H1 (cell line): ENCODE measurements around the gene FIS1. TPM values are rescaled to one million over a fixed set of nuclear protein-coding genes. Genes with fewer than 3 reads are reported as not detected.

Experiments
- CTCF ChIA-PET: fragments of 300-600 bp; sonication (Branson Sonifier 250); formaldehyde crosslinking; loops from one replicate; lab custom pipeline; 2021; ENCODE audit not compliant: partially characterized antibody; lab: Charles Lee
- POLR2A ChIA-PET: fragments of 300-600 bp; sonication (Branson Sonifier 250); formaldehyde crosslinking; loops from one replicate; lab custom pipeline; 2021; ENCODE audit warnings: inconsistent platforms; ENCODE audit not compliant: partially characterized antibody; lab: Charles Lee
- DNase-seq, 2 experiments: peaks; one replicate each; pipeline versions ENCODE4 v3.0.0 to v3.0.0-alpha.2; 2010 to 2022; ENCODE audit warnings: low spot score in 2 of 2, low read depth in 1 of 2, mixed read lengths in 1 of 2
- FAIRE-seq: peaks from 2 replicates; lab custom pipeline; 2011; peaks lifted over from hg19 to GRCh38; lab: Jason Lieb, UNC
- H2AFZ ChIP-seq: 2 replicates; pipeline ENCODE4 v1.8.1; 2012; ENCODE audit warnings: low read length, inconsistent platforms
- H2AK5ac ChIP-seq: 2 replicates; pipeline ENCODE4 v1.6.1; 2013; ENCODE audit warnings: low read depth, low read length
- H2BK120ac ChIP-seq: replicated peaks from 2 replicates; pipeline ENCODE3; 2013; ENCODE audit warnings: low read depth, low read length, inconsistent platforms
- H2BK12ac ChIP-seq: 2 replicates; pipeline ENCODE4 v1.6.1; 2013; ENCODE audit warnings: low read depth, low read length
- H2BK15ac ChIP-seq: 2 replicates; pipeline ENCODE4 v1.6.1; 2013; ENCODE audit warnings: low read length
- H2BK20ac ChIP-seq: 2 replicates; pipeline ENCODE4 v1.6.1; 2013; ENCODE audit warnings: low read length
- H2BK5ac ChIP-seq: 2 replicates; pipeline ENCODE4 v1.6.1; 2013; ENCODE audit warnings: low read depth, low read length
- H3K14ac ChIP-seq: 2 replicates; pipeline ENCODE4 v1.6.1; 2013; ENCODE audit warnings: inconsistent platforms; ENCODE audit not compliant: insufficient read length
- H3K18ac ChIP-seq: 2 replicates; pipeline ENCODE4 v1.6.1; 2013; ENCODE audit warnings: low read length; ENCODE audit errors: extremely low read depth
- H3K23ac ChIP-seq: 2 replicates; pipeline ENCODE4 v1.6.1; 2013; ENCODE audit warnings: inconsistent platforms; ENCODE audit not compliant: insufficient read length
- H3K23me2 ChIP-seq: 2 replicates; pipeline ENCODE4 v1.6.1; 2013; ENCODE audit warnings: low read depth, low read length
- H3K27ac ChIP-seq: 2 replicates; pipeline ENCODE4 v1.6.1; 2011; ENCODE audit warnings: low read depth, low read length, inconsistent platforms
- H3K27me3 ChIP-seq, 4 experiments: replicated peaks in 1 of 4; 1 replicate in 1 of 4; 2 replicates in 3 of 4; pipeline versions ENCODE4 v1.6.1 to v1.8.1; 2011 to 2013; ENCODE audit warnings: low read length in 3 of 4, mild to moderate bottlenecking in 3 of 4, inconsistent platforms in 2 of 4, mixed read lengths in 2 of 4, moderate library complexity in 1 of 4; ENCODE audit not compliant: control insufficient read depth in 3 of 4, insufficient read depth in 3 of 4; ENCODE audit errors: extremely low read depth in 1 of 4
- H3K36me3 ChIP-seq, 4 experiments: 2 replicates each; pipeline versions ENCODE4 v1.6.1 to v1.8.1; 2011 to 2013; ENCODE audit warnings: mild to moderate bottlenecking in 4 of 4, low read length in 3 of 4, moderate library complexity in 2 of 4, control low read depth in 1 of 4, inconsistent platforms in 1 of 4; ENCODE audit not compliant: insufficient read depth in 4 of 4, control insufficient read depth in 2 of 4
- H3K4ac ChIP-seq: replicated peaks from 2 replicates; pipeline ENCODE3; 2013; ENCODE audit warnings: low read length, low read depth, mixed read lengths, inconsistent platforms; ENCODE audit not compliant: insufficient read length
- H3K4me1 ChIP-seq, 4 experiments: replicated peaks in 1 of 4; 1 replicate in 1 of 4; 2 replicates in 3 of 4; pipeline versions ENCODE4 v1.6.1 to v1.8.1; 2011 to 2013; ENCODE audit warnings: low read length in 3 of 4, inconsistent platforms in 2 of 4, mixed read lengths in 1 of 4; ENCODE audit not compliant: insufficient read depth in 4 of 4, control insufficient read depth in 3 of 4
- H3K4me2 ChIP-seq, 2 experiments: 2 replicates each; pipeline versions ENCODE4 v1.6.1 to v1.8.1; 2011 to 2013; ENCODE audit warnings: low read depth in 2 of 2, low read length in 2 of 2, control low read depth in 1 of 2, inconsistent platforms in 1 of 2, mild to moderate bottlenecking in 1 of 2; ENCODE audit not compliant: insufficient read depth in 1 of 2
- H3K4me3 ChIP-seq, 4 experiments: fragments of 200-600, 300-600 bp in 1 of 4; sonication (generic), shearing (Covaris generic), sonication (Bioruptor Twin) in 1 of 4; 2 replicates each; pipeline versions ENCODE4 v1.5.1 to v1.8.1; 2011 to 2016; ENCODE audit warnings: low read length in 4 of 4, low read depth in 3 of 4, control low read depth in 2 of 4, inconsistent platforms in 2 of 4, mild to moderate bottlenecking in 2 of 4, mixed read lengths in 1 of 4, moderate library complexity in 1 of 4; ENCODE audit not compliant: insufficient read depth in 2 of 4; ENCODE audit errors: extremely low read depth in 1 of 4
- H3K56ac ChIP-seq: replicated peaks from 2 replicates; pipeline ENCODE3; 2013; ENCODE audit warnings: low read depth, mild to moderate bottlenecking, mixed read lengths, low read length, inconsistent platforms; ENCODE audit not compliant: insufficient read length
- H3K79me1 ChIP-seq: 2 replicates; pipeline ENCODE4 v1.6.1; 2013; ENCODE audit warnings: low read depth, low read length, control low read depth
- H3K79me2 ChIP-seq, 2 experiments: 2 replicates each; pipeline versions ENCODE4 v1.6.1 to v1.8.1; 2012 to 2013; ENCODE audit warnings: low read length in 2 of 2, mild to moderate bottlenecking in 2 of 2, inconsistent platforms in 1 of 2; ENCODE audit not compliant: insufficient read depth in 2 of 2, control insufficient read depth in 1 of 2
- H3K9ac ChIP-seq, 4 experiments: replicated peaks in 1 of 4; 1 replicate in 1 of 4; 2 replicates in 3 of 4; pipeline versions ENCODE4 v1.6.1 to v1.8.1; 2011 to 2013; ENCODE audit warnings: low read depth in 3 of 4, low read length in 3 of 4, control low read depth in 2 of 4, mild to moderate bottlenecking in 2 of 4, moderate library complexity in 2 of 4, inconsistent platforms in 1 of 4; ENCODE audit errors: extremely low read depth in 1 of 4
- H3K9me3 ChIP-seq, 2 experiments: 2 replicates each; pipeline versions ENCODE4 v1.6.1 to v1.8.1; 2012 to 2013; ENCODE audit warnings: mild to moderate bottlenecking in 2 of 2, moderate library complexity in 2 of 2, control low read depth in 1 of 2, inconsistent platforms in 1 of 2, low read depth in 1 of 2, low read length in 1 of 2, mixed read lengths in 1 of 2; ENCODE audit not compliant: insufficient read depth in 2 of 2
- H4K20me1 ChIP-seq, 2 experiments: replicated peaks in 1 of 2; 2 replicates each; pipeline versions ENCODE3 to v1.8.1; 2011 to 2013; ENCODE audit warnings: inconsistent platforms in 2 of 2, low read length in 2 of 2, mild to moderate bottlenecking in 1 of 2; ENCODE audit not compliant: insufficient read depth in 2 of 2, control insufficient read depth in 1 of 2
- H4K5ac ChIP-seq: 2 replicates; pipeline ENCODE4 v1.6.1; 2013; ENCODE audit warnings: low read length, low read depth, mixed read lengths, inconsistent platforms; ENCODE audit not compliant: insufficient read length
- H4K8ac ChIP-seq: 2 replicates; pipeline ENCODE4 v1.8.0; 2013; ENCODE audit warnings: mild to moderate bottlenecking, moderate library complexity, low read length, inconsistent platforms; ENCODE audit not compliant: insufficient read depth; ENCODE audit errors: extremely low read depth
- H4K91ac ChIP-seq: replicated peaks from 2 replicates; pipeline ENCODE3; 2013; ENCODE audit warnings: low read length, mixed read lengths, inconsistent platforms; ENCODE audit not compliant: insufficient read length
- BCL11A ChIP-seq, 2 experiments: IDR thresholded peaks; one replicate each; pipeline ENCODE4 v1.6.1; 2011; ENCODE audit warnings: low read depth in 2 of 2, low read length in 2 of 2, mild to moderate bottlenecking in 2 of 2
- HDAC2 ChIP-seq, 2 experiments: fragments of 300-600 bp in 1 of 2; sonication (generic) in 1 of 2; IDR thresholded peaks; 2 replicates each; pipeline ENCODE4 v1.6.1; 2011 to 2012; ENCODE audit warnings: low read depth in 2 of 2, low read length in 2 of 2, mild to moderate bottlenecking in 2 of 2, moderate library complexity in 2 of 2, borderline replicate concordance in 1 of 2, inconsistent platforms in 1 of 2
- TBP ChIP-seq: IDR thresholded peaks from 2 replicates; pipeline ENCODE4 v1.6.1; 2011; ENCODE audit warnings: low read depth, low read length, improper control_type of control experiment
- WGBS, 2 experiments: shearing (Covaris generic) in 1 of 2; methylation state at CpG; one replicate each; pipeline versions ENCODE4 v1.1.6 to v1.1.7; 2013 to 2015; ENCODE audit warnings: low lambda C conversion rate in 2 of 2, mixed read lengths in 2 of 2, inconsistent platforms in 1 of 2, low coverage in 1 of 2, missing lambda C conversion rate in 1 of 2; ENCODE audit not compliant: insufficient replicate concordance in 2 of 2, insufficient coverage in 1 of 2, insufficient read length in 1 of 2; ENCODE audit errors: extremely low coverage in 1 of 2, missing lambda C conversion rate in 1 of 2; 5-methylcytosine and 5-hydroxymethylcytosine counted together
- polyA plus RNA-seq, 7 experiments: library from polyadenylated mRNA; depleted of rRNA in 3 of 7; stranded (reverse) in 5 of 7; unstranded in 2 of 7; fragments of >200 nt in 5 of 7; fragments of 200-250 nt in 2 of 7; gene quantifications; 1 replicate in 5 of 7; 2 replicates in 1 of 7; 4 replicates in 1 of 7; pipeline versions ENCODE4 v1.2.1 to v1.2.3, GENCODE V29; 2011 to 2013; ENCODE audit warnings: missing spikeins in 2 of 7, mixed read lengths in 2 of 7
- total RNA-seq: library from RNA; stranded (reverse); fragmentation: NEBNext Ultra II Directional; extraction: Animal tissue kit (Norgen Biotek cat#: 25700); gene quantifications from 2 replicates; pipeline ENCODE4 v1.2.1, GENCODE V29; 2021
- TF ChIP-seq, protein P1 (sequence below): IDR thresholded peaks from 2 replicates; pipeline ENCODE4 v1.6.1; 2012; ENCODE audit warnings: inconsistent platforms
- TF ChIP-seq, protein P2 (sequence below): IDR thresholded peaks from 2 replicates; pipeline ENCODE4 v1.6.1; 2012; ENCODE audit warnings: inconsistent platforms

The FIS1 gene
- total and polyA plus RNA-seq, 2 of the 8 experiments (the other 6 are each of a cell fraction or from before 2014, with no cell fraction given): 128 to 195 TPM

DNA sequence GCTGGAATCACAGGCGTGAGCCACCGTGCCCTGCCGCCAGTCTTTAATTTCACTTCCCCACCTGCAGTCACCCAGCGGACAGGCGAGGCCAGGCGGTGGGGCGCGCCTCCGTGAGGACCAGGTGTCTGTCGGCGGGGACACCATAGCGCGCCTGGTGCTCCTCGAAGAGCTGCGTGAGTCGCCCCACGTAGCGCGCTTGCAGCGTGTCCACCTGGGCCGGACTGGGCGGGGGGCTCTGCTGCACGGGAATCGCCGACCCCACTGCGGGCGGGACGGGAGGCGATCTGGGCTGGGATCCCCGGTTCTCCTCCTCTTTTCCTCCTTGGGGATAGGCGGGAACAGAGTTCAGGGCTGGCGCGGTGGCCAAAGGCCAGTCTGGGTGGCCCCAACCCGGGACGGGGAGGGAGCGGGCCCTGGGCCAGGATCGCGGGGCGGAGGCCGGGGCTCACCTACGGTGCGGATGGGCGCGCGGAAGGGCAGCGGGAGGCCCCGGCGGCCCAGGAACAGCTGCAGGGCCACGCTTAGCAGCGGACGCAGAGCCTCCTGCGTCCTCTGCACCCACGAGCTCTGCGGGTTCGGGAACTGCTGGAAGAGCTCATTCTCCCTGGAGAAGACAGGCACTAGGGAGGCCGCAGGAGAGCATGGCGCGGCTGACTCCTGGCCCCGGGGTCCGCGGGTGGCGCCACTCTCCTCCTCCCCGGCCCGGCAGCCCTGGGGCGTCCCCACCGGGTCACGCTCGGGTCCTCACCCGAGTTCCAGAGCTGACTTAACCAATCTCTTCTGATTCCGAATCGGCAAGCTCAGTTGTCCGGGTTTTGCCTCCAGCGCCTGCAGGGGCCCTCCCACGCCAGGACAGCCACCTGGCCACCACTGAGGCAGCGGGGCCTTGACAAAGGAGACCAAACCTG lies 42.9 kb downstream of the FIS1 start:
- peak overlapping the region; percentile 86; the same call in 1 of the 2 replicates for H2AFZ ChIP-seq
- H3K79me2 ChIP-seq: no peaks in the 10 kb centered on the region
- H4K5ac ChIP-seq: no peak overlapping the region
- H3K14ac ChIP-seq: no peak overlapping the region
- no peaks in the 10 kb centered on the region for H3K9me3 ChIP-seq
- H3K79me1 ChIP-seq: no peaks in the 10 kb centered on the region
- H3K23ac ChIP-seq: no peak overlapping the region
- CTCF ChIA-PET: interaction anchor here (0.6 to 3.0 kb wide), 12 partner anchors 10 to 115 kb away, joined by 3 to 22 read pairs (median 4); partner anchors contain the start of genes PLOD3 and ZNHIT1
- peaks cover 0 to 16% (median 9%) of the 10 kb centered on the region in 4 experiments; a peak in 5 of 7 replicates for H3K27me3 ChIP-seq
- H2AK5ac ChIP-seq: no peak overlapping the region
- no peak overlapping the region for H3K4ac ChIP-seq
- peaks cover 5 to 21% (median 14%) of the 10 kb centered on the region in 4 experiments for H3K4me1 ChIP-seq
- peak overlapping the region; percentile 99 for H4K91ac ChIP-seq
- peak overlapping the region; percentile 61; the same call in 1 of the 2 replicates for H2BK15ac ChIP-seq
- peak overlapping the region; percentile 59 to 67 for H3K4me2 ChIP-seq
- peak overlapping the region; percentile 37 to 60 (median 47) for H3K4me3 ChIP-seq
- H2BK20ac ChIP-seq: peak overlapping the region; percentile 80; the same call in 1 of the 2 replicates
- H3K56ac ChIP-seq: peak overlapping the region; percentile 16
- H2BK5ac ChIP-seq: peak overlapping the region; percentile 52; the same call in 1 of the 2 replicates
- FAIRE-seq (no peak), DNase-seq (peak in 1 of 2 experiments; percentile 78)
- peak overlapping the region; percentile 96; the same call in 1 of the 2 replicates for H2BK12ac ChIP-seq
- H3K23me2 ChIP-seq: peaks cover 8% of the 10 kb centered on the region; the same call in 1 of the 2 replicates
- 13% methylated on average over 51 of the region's 75 CpGs; no CpG with 5 or more reads in 1 of the 2 experiments for WGBS, 2 experiments
- no peaks in the 10 kb centered on the region for H3K36me3 ChIP-seq
- POLR2A ChIA-PET: interaction anchor here (0.5 to 4.5 kb wide), 12 partner anchors 9 to 97 kb away, joined by 3 to 17 read pairs (median 4); partner anchors contain the start of genes PLOD3 and ZNHIT1
- peak overlapping the region in 2 of 4 experiments; percentile 25 to 38; a peak in 3 of 7 replicates for H3K9ac ChIP-seq
- no peak overlapping the region for H3K27ac ChIP-seq
- H2BK120ac ChIP-seq: peak overlapping the region; percentile 90
- peaks cover 0 to 2% of the 10 kb centered on the region in 2 experiments for H4K20me1 ChIP-seq
- peak overlapping the region; percentile 97 for H3K18ac ChIP-seq
- H4K8ac ChIP-seq: peak overlapping the region; percentile 75
- TF ChIP-seq BCL11A (IDR thresholded peaks at IDR 0.05; ENCODE audit: low read depth in 2 of 2, low read length in 2 of 2) (no peak), TBP (peak; percentile 15; the same call in 1 of the 2 replicates), HDAC2 (IDR thresholded peaks at IDR 0.05; ENCODE audit: borderline replicate concordance in 1 of 2, low read depth in 2 of 2, low read length in 2 of 2) (0 out of 4 replicates have a peak, but pooled peaks of 1 of the 2 experiments have one; percentile 26)
- TF ChIP-seq, protein P1, sequence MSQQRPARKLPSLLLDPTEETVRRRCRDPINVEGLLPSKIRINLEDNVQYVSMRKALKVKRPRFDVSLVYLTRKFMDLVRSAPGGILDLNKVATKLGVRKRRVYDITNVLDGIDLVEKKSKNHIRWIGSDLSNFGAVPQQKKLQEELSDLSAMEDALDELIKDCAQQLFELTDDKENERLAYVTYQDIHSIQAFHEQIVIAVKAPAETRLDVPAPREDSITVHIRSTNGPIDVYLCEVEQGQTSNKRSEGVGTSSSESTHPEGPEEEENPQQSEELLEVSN: peak; percentile 76
- TF ChIP-seq, protein P2, sequence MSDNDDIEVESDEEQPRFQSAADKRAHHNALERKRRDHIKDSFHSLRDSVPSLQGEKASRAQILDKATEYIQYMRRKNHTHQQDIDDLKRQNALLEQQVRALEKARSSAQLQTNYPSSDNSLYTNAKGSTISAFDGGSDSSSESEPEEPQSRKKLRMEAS: peak; percentile 60
